ENCODE measurements around the gene NADK2.

NADK2 gene

DNA sequence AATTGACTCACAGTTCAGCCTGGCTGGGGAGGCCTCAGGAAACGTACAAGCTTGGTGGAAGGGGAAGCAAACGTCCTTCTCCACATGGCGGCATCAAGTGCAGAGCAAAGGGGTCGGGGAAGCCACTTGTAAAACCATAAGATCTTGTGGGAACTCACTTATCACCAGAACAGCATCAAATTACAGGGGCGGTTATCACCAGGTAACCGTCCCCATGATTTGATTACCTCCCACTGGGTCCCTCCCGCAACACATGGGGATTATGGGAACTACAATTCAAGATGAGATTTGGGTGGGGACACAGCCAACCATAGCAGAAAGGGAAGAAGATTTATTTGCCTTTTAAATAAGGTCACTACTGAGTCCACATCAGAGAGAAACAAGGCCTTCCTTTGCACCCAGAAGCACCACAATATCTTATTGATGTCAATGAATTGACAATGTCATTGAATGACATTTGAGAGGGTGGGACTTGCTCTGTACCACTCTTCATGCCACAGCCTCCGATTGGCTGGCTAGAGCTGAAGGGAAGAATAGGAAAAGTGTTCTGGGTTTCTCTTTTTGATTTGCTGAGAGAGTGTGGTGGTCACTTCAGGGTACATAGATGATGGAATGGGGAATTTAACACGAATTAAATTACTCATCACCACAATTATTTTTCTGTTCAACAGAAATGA lies 78.8 kb downstream of the NADK2 start:
- no peak for DNase-seq (ENCODE audit: low read depth, low spot score)

DNA sequence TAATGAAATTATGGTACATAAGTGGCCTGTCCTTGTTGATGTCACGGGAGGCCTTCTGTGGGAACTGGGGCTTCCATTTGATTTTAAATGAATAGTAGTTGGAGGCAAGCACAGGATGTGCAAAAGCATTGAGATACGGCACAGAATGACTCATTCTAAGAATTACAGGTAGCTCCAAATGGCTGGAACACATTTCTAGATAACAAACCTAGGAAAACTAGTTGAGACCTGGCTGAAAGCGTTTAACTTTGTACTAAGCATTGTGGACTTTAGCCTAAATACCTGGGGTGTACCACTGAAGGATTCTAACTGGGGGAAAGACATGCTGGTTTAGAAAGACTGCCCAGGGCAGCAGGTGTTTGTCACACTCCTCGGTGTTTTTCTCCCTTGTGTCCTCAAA lies 80.4 kb downstream of the NADK2 start:
- no peak for DNase-seq (ENCODE audit: low read depth, low spot score)

GRCh38 chr5:36160617-36161016 lies 81.1 kb downstream of the NADK2 start:
- no peak for DNase-seq (ENCODE audit: low read depth, low spot score)

DNA sequence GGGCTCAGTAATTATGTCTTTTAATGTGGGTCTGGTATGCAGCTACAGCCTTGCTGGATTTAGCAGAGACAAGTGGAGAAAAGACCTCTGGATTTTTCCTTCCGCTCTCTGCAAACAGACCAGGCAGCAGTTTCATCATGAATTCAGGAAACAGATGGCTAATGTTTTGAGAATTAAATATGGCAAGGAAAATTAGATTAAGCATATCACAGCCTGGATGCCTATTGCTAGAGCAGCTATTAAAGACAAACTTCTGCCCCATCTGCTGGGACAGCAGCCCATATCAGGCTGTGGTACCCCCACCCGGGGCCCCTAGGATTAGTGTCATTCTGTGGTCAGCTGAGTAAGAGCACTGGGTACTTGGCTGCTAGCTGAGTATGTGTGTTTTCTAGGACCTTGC lies 83.6 kb downstream of the NADK2 start:
- DNase-seq (ENCODE audit: low read depth, low spot score) = no peak

DNA sequence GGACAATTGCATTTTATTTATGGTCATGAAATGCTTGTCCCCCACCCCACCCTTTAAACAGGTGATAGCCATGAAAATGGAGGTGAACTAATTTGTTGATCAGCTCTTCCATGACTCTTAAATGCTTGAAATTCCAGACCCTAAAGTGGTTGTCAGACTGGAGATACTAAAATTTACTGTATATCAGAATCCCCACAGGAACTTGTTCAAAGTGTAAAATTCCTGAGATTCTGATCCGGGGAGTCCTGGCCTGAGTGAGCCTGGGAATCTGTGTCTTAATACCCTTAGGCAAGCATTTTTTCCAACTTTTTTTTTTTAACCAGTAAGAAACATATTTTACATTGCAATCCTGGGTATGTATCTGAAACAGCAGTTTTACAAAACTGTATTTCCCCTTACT lies 85.1 kb downstream of the NADK2 start:
- no peak for DNase-seq (ENCODE audit: low read depth, low spot score)

DNA sequence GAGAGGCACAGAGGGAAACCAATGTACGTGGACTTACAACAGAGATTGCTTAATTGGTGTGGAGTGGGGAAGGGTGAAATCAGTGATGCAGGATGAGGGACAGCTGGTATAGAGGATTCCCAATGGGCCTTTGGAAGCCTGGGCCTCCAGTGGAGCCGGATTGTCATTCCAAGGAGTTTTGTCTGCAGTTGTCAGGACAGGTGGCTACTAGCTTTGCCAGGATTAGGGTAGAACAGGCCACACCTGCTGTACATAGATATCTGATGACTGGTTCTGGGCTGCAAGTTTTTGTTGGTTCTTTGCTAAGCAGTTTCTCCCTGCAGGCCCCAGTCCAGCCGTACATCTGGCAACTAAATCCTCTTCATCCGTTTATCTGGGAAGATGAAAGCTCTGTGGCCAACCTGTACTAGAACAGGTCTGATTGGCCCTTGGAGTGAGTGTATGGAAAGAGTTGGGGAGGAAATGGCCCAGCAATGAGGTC lies 85.6 kb downstream of the NADK2 start:
- no peak for DNase-seq (ENCODE audit: low read depth, low spot score)

DNA sequence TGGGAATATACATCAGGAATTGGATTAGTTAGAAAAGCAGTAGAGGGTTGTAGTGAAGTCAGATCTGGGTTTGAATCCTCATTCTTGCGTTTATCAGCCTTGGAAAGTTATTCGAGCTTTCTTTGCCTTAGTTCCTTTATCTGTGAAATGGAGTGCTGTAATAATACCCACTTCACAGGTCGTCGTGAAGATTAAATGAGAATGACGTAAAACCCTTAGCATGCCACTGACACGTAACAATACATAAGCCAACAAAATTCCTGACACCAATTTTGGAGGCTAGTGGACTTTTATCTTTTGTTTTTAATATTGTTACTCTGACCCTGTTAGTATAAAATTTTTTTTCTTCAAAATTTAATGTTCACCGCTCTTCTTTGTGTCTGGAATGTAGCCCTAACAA lies 86.4 kb downstream of the NADK2 start:
- DNase-seq (ENCODE audit: low read depth, low spot score) = no peak

DNA sequence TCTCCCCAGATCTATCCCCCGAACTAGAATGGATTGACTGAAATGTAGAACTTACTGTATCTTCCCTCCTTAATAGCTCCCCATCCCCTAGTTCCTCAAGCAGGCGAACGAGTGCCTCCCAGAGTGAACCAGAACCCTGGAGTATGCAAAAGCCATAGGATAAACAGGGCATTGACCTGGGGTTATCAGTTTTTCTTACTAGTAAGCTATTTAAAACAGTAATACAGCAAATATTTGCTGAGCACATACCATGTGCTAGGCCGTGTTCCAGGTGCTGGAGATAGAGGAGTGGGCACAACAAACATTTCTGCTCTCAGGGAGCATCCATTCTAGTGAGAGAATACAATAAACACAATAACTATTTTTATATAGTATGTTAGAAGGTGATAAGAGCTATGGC lies 88.0 kb downstream of the NADK2 start:
- DNase-seq (ENCODE audit: low read depth, low spot score) = no peak

DNA sequence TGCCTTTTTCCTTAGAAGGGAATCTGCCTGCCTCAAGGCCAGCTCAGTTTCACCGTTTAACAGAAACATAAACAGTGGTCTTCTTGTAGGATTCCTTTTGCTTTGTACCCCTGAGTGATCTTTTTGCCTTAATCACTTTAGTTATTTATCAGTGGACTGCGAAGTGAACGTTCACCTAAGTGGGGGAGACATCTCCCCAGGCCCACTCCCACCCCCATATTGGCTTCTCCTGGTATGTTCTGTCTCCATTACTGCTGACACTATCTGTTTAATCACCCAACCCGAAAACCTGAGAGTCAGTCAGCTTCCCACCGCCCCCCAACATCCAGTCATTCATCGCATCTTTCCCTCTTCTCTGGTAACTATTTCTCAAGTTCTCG lies 88.4 kb downstream of the NADK2 start:
- DNase-seq (ENCODE audit: low read depth, low spot score) = no peak

DNA sequence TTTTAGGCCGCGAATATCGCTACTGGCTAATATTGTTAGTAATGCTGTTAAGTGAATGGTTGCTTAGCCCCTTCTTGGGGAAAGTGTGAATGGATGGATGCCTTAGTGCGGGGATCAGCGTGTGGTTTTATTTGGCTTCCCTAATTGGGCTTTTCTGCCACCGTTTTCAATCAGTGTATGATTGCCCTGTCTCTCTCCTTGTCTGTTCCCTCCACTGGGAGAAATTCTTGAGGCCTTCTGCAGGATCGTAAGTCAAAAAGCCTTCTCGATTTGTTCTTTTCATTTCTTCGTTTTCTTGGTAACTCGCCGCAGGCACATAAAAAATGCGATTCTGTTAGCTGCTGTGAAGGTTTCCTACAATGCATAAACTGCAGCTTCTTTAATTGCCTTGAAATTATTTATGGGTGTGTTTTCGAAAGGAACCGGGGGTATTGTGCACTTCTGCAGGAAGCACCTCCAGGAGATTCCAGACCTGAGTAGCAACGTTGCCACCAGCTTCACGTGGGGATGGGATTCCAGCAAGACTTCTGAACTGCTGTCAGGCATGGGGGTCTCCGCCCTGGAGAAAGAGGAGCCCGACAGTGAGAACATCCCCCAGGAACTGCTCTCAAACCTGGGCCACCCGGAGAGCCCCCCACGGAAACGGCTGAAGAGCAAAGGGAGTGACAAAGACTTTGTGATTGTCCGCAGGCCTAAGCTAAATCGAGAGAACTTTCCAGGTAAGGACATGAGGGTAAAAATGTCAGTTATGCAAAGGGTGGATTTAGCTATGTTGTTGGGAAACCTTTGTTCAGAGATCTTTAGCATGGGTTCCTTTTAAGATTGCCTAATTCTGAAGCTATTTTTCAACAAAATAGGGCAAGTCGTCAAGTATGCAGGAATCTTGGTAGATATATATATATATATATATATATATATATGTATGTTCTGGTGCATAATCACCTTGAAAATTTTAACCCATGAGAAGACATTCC lies 89.1 kb downstream of the NADK2 start:
- no peak for DNase-seq (ENCODE audit: low read depth, low spot score)

DNA sequence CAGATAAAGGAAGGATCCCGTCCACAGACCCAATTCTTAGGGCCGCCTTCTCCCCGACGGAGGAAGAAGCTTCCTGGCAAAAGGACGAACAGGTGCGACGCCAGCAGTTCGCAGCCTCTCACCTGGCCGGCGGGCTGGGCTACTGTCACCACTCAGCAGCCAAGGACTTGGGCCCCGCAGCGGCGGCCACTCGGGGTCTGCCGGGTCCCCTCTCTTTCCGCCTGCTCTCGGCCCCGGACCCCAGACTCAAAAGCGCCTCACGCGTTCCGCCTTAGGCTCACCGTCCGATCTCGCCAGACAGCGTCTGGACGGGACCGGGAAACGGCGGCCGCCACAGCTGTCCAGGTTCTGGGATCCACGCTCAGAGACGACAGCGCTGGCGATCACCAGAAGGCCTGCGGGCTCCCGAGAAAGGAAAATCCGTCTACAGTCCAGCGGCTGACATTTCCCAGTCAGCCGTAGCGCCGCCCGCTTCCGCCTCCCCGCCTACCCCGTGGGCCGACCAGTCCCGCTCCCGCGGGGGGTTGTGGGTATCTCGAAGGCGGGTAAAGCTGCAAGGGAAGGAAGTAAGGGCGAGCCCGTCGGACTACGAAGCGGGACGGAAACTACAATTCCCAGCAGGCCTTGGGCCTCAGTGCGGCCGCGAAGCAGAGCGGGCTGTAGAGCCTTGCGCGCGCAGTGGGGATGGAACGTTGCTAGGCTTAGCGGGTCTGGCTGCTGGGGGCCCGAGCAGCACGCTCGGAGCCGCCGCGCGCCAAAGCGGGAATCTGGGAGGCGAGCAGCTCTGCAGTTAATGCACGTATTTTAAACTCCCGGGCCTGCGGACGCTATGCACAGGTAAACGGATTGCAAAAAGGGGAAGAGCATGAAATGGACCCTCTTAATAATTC lies 90.0 kb downstream of the NADK2 start, which contains the start of the genes LMBRD2 and SKP2:
TSS of gene LMBRD2 (minus strand) at position 454 of the 890 bp plus-strand sequence. CDS start 8,538 bp downstream, outside the sequence.
TSS of gene SKP2 (plus strand) at position 678 of the 890 bp plus-strand sequence. CDS start at position 830, 152 bp downstream.
- DNase-seq (ENCODE audit: low read depth, low spot score) = peak; percentile 96

GRCh38 chr5:36150676-36151433 lies 90.9 kb downstream of the NADK2 start:
- DNase-seq (ENCODE audit: low read depth, low spot score) = no peak

DNA sequence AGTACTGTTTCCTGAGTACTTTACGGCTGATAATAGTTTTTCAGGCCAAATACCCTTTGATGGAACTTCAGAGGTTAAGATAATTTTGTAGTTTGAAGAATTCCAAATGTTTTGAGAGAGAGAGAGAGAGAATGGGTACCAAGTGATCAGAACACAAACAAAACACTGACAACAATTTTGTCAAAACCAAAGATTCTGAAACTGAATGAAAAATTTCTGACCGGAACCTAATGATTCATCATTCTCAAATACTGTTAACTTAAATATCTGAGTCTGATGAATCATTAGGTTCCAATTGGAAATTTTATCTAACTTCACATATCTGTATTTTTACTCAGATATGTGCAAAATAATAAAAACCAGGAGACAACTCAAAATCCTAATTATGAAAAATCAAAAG lies 94.0 kb downstream of the NADK2 start:
- DNase-seq (ENCODE audit: low read depth, low spot score) = no peak

DNA sequence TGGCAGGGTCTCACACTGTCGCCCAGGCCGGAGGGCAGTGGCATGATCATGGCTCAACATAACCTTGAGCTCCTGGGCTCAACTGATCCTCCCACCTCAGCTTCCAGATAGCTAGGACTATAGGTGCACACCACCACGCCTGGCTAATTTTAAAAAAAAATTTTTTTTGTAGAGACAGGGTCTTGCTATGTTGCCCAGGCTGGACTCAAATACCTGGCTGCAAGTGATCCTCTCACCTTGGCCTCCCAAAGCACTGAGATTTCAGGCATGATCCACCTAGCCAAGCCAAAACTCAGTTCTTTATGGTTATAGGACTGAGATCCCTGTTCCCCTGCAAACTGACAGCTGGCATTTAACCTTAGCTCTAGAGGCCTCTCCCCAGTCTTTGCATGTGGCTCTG lies 95.3 kb downstream of the NADK2 start:
- no peak for DNase-seq (ENCODE audit: low read depth, low spot score)

DNA sequence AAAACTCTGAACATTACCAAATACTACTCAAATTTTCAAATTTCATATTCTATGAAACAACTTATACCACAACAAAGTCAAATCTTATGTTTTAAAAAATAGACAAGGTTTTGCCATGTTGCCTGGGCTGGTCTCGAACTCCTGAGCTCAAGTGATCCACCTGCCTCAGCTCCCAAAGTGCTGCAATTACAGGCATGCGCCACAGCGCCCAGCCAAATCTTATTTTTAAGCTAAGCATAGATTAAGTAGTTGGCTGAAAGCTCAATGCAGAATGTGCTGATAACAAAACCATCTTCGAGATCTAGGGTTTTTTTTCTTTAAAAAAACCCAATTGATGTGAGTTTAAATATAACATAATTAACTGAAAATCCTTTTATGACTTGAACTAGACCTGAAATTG lies 96.4 kb downstream of the NADK2 start:
- no peak for DNase-seq (ENCODE audit: low read depth, low spot score)
